Measurements from ENCODE around the gene PRRC2B. TPM values are rescaled to one million over a fixed set of nuclear protein-coding genes. Genes with fewer than 3 reads are reported as not detected.

Gene PRRC2B
- total RNA-seq, 1 donor from 2014 or later: 505 TPM

DNA sequence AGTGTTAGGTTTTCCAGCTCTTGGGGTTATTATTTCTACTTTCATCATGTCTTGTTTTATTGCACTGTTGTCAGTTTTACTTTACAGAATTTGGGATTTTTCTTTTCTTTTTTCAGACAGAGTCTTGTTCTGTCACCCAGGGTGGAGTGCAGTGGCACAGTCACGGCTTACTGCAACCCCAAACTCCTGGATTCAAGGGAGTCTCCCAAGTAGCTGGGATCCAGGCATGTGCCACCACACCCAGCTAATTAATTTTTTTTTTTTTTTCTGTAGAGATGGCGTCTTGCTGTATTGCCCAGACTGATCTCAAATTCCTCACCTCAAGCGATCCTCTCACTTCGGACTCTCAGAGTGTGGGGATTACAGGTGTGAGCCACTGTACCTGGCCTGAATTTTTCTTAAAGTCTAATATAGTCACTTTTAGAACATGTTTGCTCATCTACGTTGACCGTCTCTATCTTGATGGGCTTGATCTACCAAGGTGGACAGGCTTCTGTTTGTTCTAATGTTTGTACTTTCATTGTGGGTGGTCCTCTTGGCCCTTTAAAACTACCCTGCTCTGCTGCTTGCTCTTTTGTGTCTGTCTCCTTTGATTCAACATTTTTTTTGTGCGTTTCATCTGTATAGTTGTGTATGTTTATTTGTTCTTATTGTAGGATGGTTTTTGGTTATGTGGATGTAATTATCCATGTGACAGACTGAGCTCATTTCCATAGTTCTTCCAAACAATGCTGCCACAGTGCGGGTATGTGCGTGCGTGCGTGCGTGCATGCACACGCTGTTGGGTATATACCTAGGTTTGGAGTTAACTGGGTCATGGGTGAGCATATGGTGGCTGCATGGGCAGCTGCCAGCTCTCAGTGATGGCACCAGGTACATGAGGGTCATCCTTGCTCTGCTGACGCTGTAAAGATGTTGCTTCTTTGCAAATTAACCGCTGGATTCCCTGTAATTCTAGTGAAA is 18.1 kb downstream of the PRRC2B start:
- DNase-seq (ENCODE audit: low spot score in 2 of 2, unreplicated experiment in 2 of 2): no peak
- H3K4me3 Mint-ChIP-seq: no peak overlapping the region
- H3K4me1 Mint-ChIP-seq: peaks cover 47% of the 10 kb centered on the region
- peaks cover 5% of the 10 kb centered on the region for H3K9me3 Mint-ChIP-seq
- H3K27me3 Mint-ChIP-seq (ENCODE audit: low read depth): no peaks in the 10 kb centered on the region
- TF ChIP-seq, protein P1, sequence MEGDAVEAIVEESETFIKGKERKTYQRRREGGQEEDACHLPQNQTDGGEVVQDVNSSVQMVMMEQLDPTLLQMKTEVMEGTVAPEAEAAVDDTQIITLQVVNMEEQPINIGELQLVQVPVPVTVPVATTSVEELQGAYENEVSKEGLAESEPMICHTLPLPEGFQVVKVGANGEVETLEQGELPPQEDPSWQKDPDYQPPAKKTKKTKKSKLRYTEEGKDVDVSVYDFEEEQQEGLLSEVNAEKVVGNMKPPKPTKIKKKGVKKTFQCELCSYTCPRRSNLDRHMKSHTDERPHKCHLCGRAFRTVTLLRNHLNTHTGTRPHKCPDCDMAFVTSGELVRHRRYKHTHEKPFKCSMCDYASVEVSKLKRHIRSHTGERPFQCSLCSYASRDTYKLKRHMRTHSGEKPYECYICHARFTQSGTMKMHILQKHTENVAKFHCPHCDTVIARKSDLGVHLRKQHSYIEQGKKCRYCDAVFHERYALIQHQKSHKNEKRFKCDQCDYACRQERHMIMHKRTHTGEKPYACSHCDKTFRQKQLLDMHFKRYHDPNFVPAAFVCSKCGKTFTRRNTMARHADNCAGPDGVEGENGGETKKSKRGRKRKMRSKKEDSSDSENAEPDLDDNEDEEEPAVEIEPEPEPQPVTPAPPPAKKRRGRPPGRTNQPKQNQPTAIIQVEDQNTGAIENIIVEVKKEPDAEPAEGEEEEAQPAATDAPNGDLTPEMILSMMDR (IDR thresholded peaks at IDR 0.05; ENCODE audit: unreplicated experiment): no peak
- H3K27ac Mint-ChIP-seq: peak overlapping the region; percentile 73
- H3K36me3 Mint-ChIP-seq: peaks cover 17% of the 10 kb centered on the region

DNA sequence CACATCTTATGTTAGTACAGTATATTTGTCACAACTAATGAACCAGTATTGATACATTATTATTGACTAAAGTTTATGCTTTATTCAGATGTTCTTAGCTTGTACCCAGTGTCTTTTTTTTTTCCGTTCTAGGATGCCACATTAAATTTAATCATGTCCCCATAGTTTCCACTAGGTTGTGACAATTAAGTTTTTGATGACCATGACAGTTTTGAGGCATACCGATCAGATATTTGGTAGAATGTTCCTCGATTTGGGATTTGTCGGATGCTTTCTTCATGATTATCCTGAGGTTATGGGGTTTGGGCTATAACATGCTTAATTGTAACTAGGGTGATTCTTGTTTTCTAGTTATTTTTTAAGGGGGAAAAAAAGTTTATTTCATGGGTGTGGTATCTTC is 22.6 kb downstream of the PRRC2B start:
- peaks cover 17% of the 10 kb centered on the region for H3K36me3 Mint-ChIP-seq
- H3K4me1 Mint-ChIP-seq: peaks cover 52% of the 10 kb centered on the region
- TF ChIP-seq, protein P1 (IDR thresholded peaks at IDR 0.05; ENCODE audit: unreplicated experiment): no peak
- no peak overlapping the region for H3K27ac Mint-ChIP-seq
- no peaks in the 10 kb centered on the region for H3K27me3 Mint-ChIP-seq (ENCODE audit: low read depth)
- H3K9me3 Mint-ChIP-seq: peaks cover 5% of the 10 kb centered on the region
- no peak for DNase-seq (ENCODE audit: low spot score in 2 of 2, unreplicated experiment in 2 of 2)
- no peak overlapping the region for H3K4me3 Mint-ChIP-seq

DNA sequence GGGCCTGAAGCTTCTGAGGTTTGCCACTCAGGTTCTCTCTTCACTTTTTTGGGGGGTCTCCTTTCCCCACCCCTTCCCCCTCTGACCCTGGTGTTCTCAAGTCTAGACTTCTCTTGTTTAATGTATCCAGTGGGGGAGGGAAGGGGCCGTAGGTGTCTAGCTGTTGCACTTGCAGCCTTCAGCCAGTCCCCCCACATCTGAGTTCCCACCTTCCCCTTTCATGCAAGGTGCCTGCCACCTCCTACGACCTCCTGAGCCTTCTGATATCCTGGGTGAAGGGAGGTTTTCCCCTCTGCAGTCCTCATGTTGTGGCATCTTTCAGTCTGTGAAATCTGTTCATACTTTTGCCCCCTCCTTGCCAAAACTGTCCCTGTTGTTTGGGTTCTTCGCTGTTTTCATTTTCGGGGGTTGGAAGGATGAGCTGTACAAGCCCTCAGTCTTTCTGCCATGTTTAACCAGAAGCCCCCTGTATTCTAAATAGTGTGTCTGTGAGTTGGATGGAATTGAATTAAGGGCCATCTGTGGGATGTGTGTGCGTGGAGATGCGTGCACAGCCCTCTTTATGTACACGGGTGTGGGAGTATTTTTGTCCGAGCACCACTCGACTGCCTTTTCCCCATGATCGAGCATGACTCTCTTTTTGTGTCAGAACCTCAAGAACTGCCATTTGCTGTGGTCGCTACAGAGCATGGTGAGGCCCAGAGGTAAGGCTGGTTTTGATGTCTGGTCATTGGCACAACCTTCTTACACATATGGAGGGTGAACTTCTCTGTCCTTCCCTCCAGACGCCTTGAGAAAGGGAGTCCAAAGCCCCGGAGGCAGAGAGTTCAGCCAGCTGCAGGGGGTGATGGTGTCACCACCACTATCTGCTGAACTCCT is 23.6 kb downstream of the PRRC2B start:
- no peak overlapping the region for H3K4me3 Mint-ChIP-seq
- peaks cover 17% of the 10 kb centered on the region for H3K36me3 Mint-ChIP-seq
- TF ChIP-seq, protein P1 (IDR thresholded peaks at IDR 0.05; ENCODE audit: unreplicated experiment): no peak
- no peak for DNase-seq (ENCODE audit: low spot score in 2 of 2, unreplicated experiment in 2 of 2)
- peak overlapping the region; percentile 94 for H3K27ac Mint-ChIP-seq
- no peaks in the 10 kb centered on the region for H3K27me3 Mint-ChIP-seq (ENCODE audit: low read depth)
- H3K4me1 Mint-ChIP-seq: peaks cover 55% of the 10 kb centered on the region
- peaks cover 5% of the 10 kb centered on the region for H3K9me3 Mint-ChIP-seq

DNA sequence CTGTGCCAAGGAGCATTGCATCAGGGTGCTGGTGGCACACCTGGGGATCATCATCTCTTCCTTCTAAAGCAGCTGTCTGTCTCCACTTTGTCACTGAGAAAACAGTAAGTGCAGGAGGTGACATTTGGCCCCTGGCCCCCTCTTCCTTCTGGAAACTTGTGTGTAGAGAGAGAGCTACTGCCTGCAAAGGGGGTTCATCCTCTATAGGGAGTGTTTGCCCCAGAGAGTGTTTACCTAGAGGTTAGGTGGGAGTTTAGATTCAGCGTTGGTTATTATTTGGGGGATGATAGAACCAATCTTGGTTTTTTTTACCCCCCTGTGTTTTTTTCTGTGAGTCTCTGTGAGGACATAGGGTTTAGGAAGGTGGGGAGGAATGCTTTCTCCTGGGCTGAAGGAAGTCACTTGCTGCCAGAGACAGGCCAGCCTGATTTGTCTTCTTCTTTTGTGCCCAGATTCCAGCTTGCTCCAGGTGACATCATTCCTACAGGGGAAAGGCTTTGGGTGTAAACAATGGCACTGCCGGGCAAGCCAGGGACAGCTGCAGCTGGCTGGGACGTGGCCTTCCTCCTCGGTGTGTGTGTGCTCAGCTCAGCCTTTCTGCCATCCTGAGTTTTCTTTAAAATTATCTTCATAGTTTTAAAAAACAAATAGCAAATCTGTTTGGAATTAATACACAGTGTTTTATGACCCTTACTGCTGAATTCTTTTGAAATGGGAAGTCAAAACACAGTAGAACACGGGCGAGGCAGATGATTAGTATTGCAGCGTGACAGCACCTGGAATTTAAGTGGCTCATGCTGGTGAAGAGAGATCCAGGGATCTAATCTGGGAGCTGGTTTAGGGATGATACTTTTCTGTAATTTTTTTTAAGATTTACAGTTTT is 24.5 kb downstream of the PRRC2B start:
- Mint-ChIP-seq H3K9me3 (peaks cover 5% of the 10 kb centered on the region), H3K4me3 (no peak overlapping the region), H3K36me3 (peaks cover 14% of the 10 kb centered on the region), H3K27ac (peak overlapping the region; percentile 94), H3K4me1 (peaks cover 64% of the 10 kb centered on the region), H3K27me3 (ENCODE audit: low read depth) (no peaks in the 10 kb centered on the region)
- TF ChIP-seq, protein P1 (IDR thresholded peaks at IDR 0.05; ENCODE audit: unreplicated experiment): no peak
- no peak for DNase-seq (ENCODE audit: low spot score in 2 of 2, unreplicated experiment in 2 of 2)

All from mesothelial cell of epicardium (in vitro differentiated cells).